ENCODE measurements around the gene LRRC8D.
"Not testable (repeated sequence)": the region's sequence is repeated elsewhere in the genome, so short reads cannot be mapped to it uniquely, and the experiment has no call there.

DNA sequence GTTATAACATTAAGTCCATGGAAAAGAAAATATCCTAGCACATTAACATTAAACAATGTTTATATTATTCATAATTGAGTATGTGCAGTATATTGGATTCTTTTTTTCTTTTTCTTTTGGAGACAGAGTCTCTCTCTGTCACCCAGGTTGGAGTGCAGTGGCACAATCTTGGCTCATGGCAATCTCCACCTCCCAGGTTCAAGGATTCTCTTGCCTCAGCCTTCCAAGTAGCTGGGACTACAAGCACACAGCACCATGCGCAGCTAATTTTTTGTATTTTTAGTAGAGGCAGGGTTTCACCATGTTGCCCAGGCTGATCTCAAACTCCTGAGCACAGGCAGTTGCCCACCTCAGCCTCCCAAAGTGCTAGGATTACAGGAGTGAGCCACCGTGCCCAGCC lies 162.0 kb downstream of the LRRC8D start:
- TF ChIP-seq CTCF (IDR thresholded peaks at IDR 0.05; ENCODE audit: low read depth, low read length, missing input control); SP1 (IDR thresholded peaks at IDR 0.05); JUND (IDR thresholded peaks at IDR 0.05); EGR1 (IDR thresholded peaks at IDR 0.05; ENCODE audit: low read depth in 2 of 2); HNF4G (IDR thresholded peaks at IDR 0.05); FOXA1 (IDR thresholded peaks at IDR 0.05); YY1 (IDR thresholded peaks at IDR 0.05); TAF1 (conservative IDR thresholded peaks at IDR 0.05): not testable (repeated sequence)
- TF ChIP-seq, protein P1, sequence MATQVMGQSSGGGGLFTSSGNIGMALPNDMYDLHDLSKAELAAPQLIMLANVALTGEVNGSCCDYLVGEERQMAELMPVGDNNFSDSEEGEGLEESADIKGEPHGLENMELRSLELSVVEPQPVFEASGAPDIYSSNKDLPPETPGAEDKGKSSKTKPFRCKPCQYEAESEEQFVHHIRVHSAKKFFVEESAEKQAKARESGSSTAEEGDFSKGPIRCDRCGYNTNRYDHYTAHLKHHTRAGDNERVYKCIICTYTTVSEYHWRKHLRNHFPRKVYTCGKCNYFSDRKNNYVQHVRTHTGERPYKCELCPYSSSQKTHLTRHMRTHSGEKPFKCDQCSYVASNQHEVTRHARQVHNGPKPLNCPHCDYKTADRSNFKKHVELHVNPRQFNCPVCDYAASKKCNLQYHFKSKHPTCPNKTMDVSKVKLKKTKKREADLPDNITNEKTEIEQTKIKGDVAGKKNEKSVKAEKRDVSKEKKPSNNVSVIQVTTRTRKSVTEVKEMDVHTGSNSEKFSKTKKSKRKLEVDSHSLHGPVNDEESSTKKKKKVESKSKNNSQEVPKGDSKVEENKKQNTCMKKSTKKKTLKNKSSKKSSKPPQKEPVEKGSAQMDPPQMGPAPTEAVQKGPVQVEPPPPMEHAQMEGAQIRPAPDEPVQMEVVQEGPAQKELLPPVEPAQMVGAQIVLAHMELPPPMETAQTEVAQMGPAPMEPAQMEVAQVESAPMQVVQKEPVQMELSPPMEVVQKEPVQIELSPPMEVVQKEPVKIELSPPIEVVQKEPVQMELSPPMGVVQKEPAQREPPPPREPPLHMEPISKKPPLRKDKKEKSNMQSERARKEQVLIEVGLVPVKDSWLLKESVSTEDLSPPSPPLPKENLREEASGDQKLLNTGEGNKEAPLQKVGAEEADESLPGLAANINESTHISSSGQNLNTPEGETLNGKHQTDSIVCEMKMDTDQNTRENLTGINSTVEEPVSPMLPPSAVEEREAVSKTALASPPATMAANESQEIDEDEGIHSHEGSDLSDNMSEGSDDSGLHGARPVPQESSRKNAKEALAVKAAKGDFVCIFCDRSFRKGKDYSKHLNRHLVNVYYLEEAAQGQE (IDR thresholded peaks at IDR 0.05): not testable (repeated sequence)
- TF ChIP-seq, protein P2, sequence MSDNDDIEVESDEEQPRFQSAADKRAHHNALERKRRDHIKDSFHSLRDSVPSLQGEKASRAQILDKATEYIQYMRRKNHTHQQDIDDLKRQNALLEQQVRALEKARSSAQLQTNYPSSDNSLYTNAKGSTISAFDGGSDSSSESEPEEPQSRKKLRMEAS (IDR thresholded peaks at IDR 0.05): not testable (repeated sequence)
- TF ChIP-seq, protein P3, sequence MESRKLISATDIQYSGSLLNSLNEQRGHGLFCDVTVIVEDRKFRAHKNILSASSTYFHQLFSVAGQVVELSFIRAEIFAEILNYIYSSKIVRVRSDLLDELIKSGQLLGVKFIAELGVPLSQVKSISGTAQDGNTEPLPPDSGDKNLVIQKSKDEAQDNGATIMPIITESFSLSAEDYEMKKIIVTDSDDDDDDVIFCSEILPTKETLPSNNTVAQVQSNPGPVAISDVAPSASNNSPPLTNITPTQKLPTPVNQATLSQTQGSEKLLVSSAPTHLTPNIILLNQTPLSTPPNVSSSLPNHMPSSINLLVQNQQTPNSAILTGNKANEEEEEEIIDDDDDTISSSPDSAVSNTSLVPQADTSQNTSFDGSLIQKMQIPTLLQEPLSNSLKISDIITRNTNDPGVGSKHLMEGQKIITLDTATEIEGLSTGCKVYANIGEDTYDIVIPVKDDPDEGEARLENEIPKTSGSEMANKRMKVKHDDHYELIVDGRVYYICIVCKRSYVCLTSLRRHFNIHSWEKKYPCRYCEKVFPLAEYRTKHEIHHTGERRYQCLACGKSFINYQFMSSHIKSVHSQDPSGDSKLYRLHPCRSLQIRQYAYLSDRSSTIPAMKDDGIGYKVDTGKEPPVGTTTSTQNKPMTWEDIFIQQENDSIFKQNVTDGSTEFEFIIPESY (IDR thresholded peaks at IDR 0.05): not testable (repeated sequence)
- TF ChIP-seq, protein P4, sequence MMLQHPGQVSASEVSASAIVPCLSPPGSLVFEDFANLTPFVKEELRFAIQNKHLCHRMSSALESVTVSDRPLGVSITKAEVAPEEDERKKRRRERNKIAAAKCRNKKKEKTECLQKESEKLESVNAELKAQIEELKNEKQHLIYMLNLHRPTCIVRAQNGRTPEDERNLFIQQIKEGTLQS (IDR thresholded peaks at IDR 0.05): not testable (repeated sequence)

Measured in liver (tissue), 3 donors.